NCI-H69 (cell line): ENCODE data around the gene SPRN.
"Not testable (repeated sequence)": the region's sequence is repeated elsewhere in the genome, so short reads cannot be mapped to it uniquely, and the experiment has no call there.

Experiments used
- DNase-seq: peaks from one replicate; lab custom pipeline; 2025; lab: John Stamatoyannopoulos, UW

SPRN gene

DNA sequence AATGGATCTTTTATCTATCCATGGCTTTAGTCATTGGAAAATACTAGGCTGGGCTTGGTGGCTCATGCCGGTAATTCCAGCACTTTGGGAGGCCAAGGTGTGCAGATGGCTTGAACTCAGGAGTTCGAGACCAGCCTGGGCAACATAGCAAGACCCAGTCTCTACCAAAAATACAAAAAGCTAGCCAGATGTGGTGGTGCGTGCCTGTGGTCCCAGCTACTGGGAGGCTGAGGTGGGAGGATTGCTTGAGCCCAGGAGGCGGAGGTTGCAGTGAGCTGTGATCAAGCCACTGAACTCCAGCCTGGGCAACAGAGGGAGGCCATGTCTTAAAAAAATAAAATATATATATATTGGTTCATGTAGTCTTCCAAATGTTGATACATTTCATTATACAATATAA lies 37.5 kb downstream of the SPRN start:
- DNase-seq, result not testable (repeated sequence)

- no peak for DNase-seq
Measured at GRCh38 chr10:133385214-133385613, 39.2 kb downstream of the SPRN start.

DNA sequence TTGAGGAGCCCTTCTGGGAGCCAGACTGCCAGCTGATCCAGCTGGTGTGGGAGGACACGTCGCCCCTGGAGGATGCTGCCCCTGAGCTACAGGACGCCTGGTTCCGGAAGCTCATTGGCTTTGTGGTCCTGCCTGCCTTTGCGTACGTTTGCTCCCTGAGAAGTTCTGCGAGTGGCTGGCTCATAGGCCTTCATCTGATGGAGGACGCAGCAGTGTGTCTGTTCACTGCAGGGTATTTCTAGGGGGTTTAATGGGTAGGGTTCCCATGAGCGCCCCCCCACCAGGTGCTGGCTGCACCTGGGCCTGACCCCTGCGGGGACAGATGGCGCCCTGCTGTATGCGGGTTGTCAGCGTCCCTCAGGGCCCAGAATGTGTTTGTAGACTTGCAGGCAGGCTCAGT lies 40.4 kb downstream of the SPRN start:
- no peak for DNase-seq

DNA sequence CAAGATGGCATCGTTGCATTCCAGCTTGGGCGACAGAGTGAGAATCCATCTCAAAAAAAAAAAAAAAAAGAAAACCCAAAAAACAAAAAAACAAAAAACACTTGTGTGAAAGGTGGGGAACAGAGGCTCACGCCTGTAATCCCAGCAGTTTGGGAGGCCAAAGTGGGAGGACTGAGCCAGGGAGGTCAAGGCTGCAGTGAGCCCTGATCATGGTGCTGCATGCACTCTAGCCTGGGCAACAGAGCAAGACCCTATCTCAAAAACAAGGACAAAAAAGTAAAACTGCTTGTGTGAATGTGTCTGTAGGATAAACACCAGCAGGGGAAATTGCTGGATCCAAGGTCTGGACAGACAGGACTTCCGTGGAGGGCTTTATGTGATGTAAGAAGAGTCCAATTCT lies 40.9 kb downstream of the SPRN start:
- no peak for DNase-seq

DNA sequence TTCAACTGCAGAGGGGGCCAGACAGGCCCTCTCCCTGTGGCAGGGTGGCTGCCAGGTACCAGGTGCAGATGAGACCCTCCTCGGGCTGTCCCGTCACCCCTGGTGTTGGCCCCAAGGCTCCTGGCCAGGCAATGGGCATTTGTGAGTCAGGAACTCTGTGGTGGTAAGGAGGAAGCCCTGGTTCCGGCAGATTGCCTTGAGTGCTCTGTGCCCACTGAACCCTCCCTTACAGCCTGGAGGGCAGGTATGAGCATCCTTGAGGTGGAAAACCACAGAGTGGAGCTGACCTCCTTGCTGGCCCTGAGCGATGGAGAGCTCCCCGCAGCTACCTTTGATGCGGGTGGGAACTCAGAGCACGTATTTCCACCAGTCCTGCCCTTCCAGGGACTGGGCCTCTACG lies 43.4 kb downstream of the SPRN start:
- no peak for DNase-seq

GRCh38 chr10:133379801-133380666 lies 44.4 kb downstream of the SPRN start:
- no peak for DNase-seq

DNA sequence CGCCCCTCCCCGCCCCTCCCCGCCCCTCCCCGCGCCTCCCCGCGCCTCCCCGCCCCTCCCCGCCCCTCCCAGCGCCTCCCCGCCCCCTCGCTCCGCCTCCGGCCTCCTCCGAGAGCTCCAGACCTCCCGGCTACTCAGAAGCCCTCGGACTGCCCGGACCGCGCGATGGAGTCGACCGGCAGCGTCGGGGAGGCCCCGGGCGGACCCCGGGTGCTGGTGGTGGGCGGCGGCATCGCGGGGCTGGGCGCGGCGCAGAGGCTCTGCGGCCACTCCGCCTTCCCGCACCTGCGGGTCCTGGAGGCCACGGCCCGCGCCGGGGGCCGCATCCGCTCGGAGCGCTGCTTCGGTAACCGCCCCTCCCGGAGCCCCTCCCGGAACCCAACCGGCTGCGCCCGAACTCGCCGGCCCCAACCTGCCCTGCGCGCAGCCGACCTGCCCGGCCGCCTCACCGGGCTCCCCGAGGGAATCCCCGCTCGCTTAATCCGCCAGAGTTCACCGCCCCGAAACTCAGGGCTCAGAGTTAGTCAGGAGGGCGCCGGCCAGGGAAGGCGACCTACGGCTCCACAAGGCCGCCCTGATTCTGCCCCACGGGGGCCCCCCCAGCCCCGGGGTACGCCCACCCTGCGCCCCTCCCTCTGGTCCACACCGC lies 45.1 kb downstream of the SPRN start, which contains the start of gene PAOX:
Gene PAOX, plus strand, starts transcription at position 111 of the 649 bp plus-strand sequence. Its CDS starts 55 bp downstream, at position 166.
- peak; percentile 61 for DNase-seq

GRCh38 chr10:133378251-133379096 lies 46.0 kb downstream of the SPRN start:
- DNase-seq, result peak; percentile 46

DNA sequence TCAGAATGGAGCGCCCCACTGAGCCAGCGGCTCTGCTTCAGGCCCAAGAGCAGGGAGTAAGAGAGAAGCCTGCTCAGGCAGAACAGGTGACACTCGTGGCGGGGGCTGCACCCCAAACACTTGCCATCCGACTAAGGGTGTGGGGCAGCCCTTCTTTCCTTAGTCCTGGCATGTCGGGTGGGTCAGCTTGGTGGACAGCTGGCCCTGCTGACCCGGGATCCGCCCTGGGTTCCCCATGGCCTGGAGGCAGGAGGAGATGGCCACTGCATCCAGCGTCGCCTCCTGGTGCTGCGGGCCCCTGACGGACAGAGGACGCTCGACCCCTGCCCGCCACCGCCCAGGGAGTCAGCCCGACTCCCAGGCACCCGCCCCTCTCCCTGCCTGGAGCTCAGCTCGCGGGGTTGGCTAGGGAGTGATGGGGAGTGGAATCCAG lies 46.6 kb downstream of the SPRN start:
- DNase-seq, result no peak

DNA sequence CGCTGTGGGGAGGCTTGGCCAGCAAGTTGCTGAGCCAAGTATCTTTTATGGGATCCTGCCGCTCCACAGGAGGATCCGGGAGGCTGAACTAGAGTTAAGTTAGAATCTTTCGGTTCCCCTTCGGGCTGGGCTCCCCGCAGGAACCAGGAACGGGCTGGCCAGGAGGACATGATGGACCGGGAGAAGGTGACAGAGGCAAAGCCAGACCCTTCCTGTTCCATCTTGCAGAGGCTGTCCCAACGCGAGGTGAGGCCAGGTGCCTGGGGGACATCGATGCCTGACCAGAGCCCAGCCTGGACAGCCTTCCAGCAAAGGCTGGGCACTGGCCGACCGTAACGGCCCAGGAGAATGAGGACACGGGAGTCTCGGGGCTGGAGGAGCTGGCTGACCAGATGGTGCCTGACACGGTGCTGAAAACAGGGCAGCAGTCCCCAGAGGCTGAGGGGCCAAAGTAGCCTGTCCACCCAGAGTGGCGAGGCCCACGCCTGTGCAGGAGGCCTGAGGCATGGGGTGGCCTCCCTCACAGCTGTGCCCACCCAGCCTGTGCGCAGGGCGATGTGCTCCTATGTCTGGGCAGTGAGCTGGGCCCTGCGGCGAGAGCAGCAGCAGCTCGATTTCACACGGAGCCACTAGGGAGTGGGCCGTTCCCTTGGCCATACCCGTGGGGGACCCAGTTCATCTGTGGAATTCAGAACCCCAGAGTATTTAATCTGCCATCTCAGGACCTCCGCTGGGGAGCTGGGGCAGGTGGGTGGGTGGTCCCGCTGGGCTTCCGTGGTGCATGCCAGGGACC lies 47.2 kb downstream of the SPRN start:
- DNase-seq, result no peak

- not testable (repeated sequence) for DNase-seq
Measured at GRCh38 chr10:133376183-133376582, 48.2 kb downstream of the SPRN start.

DNA sequence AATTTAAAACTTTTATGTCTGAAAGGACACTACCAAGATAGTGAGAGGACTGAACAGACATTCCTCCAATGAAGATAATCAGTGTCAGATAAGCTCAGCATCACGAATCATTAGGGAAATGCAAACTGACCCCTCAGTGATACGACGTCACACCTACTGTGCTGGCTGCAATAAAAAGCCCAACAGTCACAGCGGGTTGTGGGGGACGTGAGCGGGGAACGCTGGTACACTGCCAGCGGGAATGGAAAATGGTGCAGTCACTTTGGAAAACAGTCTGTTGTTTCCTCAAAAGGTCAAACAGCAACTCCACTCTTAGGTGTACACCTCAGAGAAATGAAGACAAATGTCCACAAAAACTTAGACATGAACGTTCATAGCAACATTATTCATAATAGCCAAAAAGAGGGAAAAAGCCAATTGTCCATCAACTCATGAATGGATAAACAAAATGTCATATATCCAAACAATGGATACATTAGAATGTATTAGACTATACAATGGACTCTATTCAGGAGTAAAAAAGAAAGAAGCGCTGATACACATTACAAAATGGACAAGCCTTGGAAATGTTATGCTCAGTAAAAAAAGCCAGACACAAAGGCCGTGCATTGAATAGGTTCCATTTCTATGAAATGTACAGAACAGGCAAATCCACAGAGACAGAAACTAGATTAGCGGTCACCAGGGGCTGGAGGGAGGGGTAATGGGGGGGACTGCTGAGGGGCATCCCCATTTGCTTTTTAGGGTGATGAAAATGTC lies 48.9 kb downstream of the SPRN start:
- peak; percentile 13 for DNase-seq

DNA sequence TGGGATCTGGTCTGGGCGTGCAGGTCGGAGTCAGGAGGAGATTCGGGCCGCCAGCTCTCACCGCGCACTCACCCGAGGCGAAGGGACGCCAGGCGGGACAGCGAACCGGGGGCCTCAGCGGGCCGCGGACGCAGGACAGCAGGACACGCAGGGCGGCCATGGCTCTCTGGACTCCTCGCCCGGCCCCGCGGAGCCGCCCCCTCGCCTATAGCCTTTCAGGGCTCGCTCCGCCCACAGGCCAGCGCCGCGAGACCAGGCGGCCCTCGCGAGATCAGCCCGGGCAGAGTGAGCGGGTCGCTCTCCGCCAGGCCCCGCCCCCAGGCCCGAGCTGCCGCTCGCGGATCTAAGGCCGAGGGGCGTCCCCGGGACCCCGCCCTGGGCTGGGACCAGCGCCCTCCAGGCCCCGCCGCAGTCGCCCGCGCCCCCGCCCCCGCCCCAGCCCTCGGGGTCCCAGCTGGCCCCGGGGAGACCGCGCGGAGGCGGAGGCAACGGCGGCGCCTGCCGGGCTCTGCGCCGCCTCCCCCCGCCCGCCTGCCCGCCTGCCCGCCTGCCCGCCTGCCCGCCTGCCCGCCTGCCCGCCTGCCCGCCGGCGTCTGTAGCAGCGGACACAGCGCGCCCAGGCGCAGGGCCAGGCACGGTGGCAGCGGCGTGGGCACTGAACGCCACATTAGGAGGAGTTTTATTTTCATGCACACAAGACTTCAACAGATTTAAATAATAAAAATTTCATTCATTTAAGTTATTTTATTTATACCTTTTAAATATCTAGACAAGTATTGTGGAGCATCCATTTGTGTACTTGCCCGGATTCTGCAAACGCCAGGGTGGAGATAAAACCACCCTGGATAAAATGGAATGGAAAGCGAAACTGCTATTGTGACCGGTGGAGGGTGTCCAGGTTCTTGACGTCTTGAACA lies 51.0 kb downstream of the SPRN start, which contains the start of gene ECHS1:
Gene ECHS1, minus strand, starts transcription at position 181 of the 917 bp plus-strand sequence. Its CDS starts 21 bp downstream, at position 160.
- DNase-seq, result peak; percentile 93

DNA sequence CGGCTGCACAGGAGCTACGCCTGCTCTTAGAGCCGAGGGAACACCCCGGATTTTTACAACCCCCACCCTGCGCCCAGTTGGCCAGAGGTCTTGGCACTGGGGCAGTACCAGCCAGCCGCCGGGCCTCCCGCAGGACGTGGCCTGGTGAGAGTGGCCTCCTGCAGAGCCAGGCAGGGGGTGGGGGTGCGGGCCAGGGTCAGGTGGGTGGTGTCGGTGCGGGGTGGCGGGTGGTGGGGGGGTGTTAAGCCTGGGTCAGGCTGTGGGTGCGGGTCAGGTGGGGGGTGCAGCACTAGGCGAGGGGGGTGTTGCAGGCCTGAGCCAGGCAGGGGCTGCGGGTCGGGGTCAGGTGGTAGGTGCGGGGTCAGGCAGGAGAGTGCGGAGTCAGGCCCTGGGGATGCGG lies 51.9 kb downstream of the SPRN start:
- no peak for DNase-seq
